CD4-positive, alpha-beta memory T cell (primary cell): ENCODE measurements around the gene UCHL1. TPM values are rescaled to one million over a fixed set of nuclear protein-coding genes. Genes with fewer than 3 reads are reported as not detected.
"Not testable (repeated sequence)": the region's sequence is repeated elsewhere in the genome, so short reads cannot be mapped to it uniquely, and the experiment has no call there.

Experiments used
- CTCF ChIA-PET: fragments of 350-600 bp; sonication (Branson Sonifier 250); formaldehyde crosslinking; loops from one replicate; lab custom pipeline; 2021; ENCODE audit warnings: inconsistent platforms; ENCODE audit not compliant: partially characterized antibody; lab: Charles Lee
- POLR2A ChIA-PET: fragments of 350-600 bp; sonication (Branson Sonifier 250); formaldehyde crosslinking; loops from one replicate; lab custom pipeline; 2021; ENCODE audit not compliant: partially characterized antibody; lab: Charles Lee
- DNase-seq, 5 donors: peaks; one replicate each; pipeline versions ENCODE4 v3.0.0 to v3.0.0-alpha.2; 2020 to 2022; ENCODE audit warnings: mixed read lengths in 1 of 5
- H3K27ac ChIP-seq: one replicate; pipeline ENCODE4 v1.7.0; 2013; ENCODE audit warnings: low read depth, low read length
- H3K27me3 ChIP-seq: 2 replicates; pipeline ENCODE4 v1.7.0; 2013; ENCODE audit warnings: mild to moderate bottlenecking, low read length, moderate library complexity; ENCODE audit not compliant: insufficient read depth
- H3K36me3 ChIP-seq: 2 replicates; pipeline ENCODE4 v1.7.0; 2013; ENCODE audit warnings: mild to moderate bottlenecking, low read length, moderate library complexity; ENCODE audit not compliant: insufficient read depth
- H3K4me1 ChIP-seq: 2 replicates; pipeline ENCODE4 v1.7.0; 2013; ENCODE audit warnings: mild to moderate bottlenecking, low read length, moderate library complexity; ENCODE audit not compliant: insufficient read depth
- H3K4me3 ChIP-seq, 2 donors: one replicate each; pipeline ENCODE4 v1.7.0; 2013; ENCODE audit warnings: low read length in 2 of 2, mild to moderate bottlenecking in 1 of 2
- H3K9me3 ChIP-seq, 2 donors: one replicate each; pipeline ENCODE4 v1.7.0; 2013; ENCODE audit warnings: low read length in 2 of 2, control low read depth in 1 of 2; ENCODE audit not compliant: control insufficient read depth in 1 of 2
- H3K27ac Mint-ChIP-seq, 7 donors: one replicate each; pipeline ENCODE4 v1.8.0; 2020 to 2021; ENCODE audit warnings: mixed read lengths in 7 of 7, mild to moderate bottlenecking in 6 of 7, inconsistent platforms in 3 of 7, moderate library complexity in 3 of 7
- H3K27me3 Mint-ChIP-seq, 2 donors: one replicate each; pipeline ENCODE4 v1.8.0; 2020 to 2021; ENCODE audit warnings: mixed read lengths in 2 of 2
- H3K36me3 Mint-ChIP-seq, 2 donors: one replicate each; pipeline ENCODE4 v1.8.0; 2020 to 2021; ENCODE audit warnings: mixed read lengths in 2 of 2, inconsistent platforms in 1 of 2, mild to moderate bottlenecking in 1 of 2
- H3K4me1 Mint-ChIP-seq, 4 donors: one replicate each; pipeline ENCODE4 v1.8.0; 2020 to 2021; ENCODE audit warnings: mixed read lengths in 4 of 4, mild to moderate bottlenecking in 1 of 4
- H3K4me3 Mint-ChIP-seq, 8 donors: one replicate each; pipeline ENCODE4 v1.8.0; 2020 to 2021; ENCODE audit warnings: mixed read lengths in 8 of 8, mild to moderate bottlenecking in 7 of 8, moderate library complexity in 6 of 8, inconsistent platforms in 3 of 8
- H3K9me3 Mint-ChIP-seq, 8 donors: one replicate each; pipeline ENCODE4 v1.8.0; 2020 to 2021; ENCODE audit warnings: mixed read lengths in 8 of 8, mild to moderate bottlenecking in 5 of 8, inconsistent platforms in 3 of 8, moderate library complexity in 1 of 8
- intact Hi-C: fragments of 100-400 bp; cut with micrococcal nuclease; formaldehyde crosslinking; loops from one replicate; pipeline ENCODE4 v1.15.1; 2023
- polyA plus RNA-seq, 2 donors: library from polyadenylated mRNA; unstranded; fragments of 300-500 nt; fragmentation: Illumina TruSeq; gene quantifications; one replicate each; pipeline ENCODE4 v1.2.3, GENCODE V29; 2021
- total RNA-seq, 2 experiments: library from RNA; stranded (reverse); gene quantifications; one replicate each; pipeline ENCODE4 v1.2.3, GENCODE V29; 2021

UCHL1 gene
- total and polyA plus RNA-seq, 4 experiments from 2014 or later: 0.41 TPM; not detected in 3

DNA sequence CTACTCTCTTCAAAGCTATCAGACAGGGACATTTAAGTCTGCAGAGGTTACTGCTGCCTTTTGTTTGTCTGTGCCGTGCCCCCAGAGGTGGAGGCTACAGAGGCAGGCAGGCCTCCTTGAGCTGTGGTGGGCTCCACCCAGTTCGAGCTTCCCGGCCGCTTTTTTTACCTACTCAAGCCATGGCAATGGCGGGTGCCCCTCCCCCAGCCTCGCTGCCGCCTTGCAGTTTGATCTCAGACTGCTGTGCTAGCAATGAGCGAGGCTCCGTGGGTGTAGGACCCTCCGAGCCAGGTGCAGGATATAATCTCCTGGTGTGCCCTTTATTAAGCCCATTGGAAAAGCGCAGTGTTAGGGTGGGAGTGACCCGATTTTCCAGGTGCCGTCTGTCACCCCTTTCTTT lies 19.2 kb downstream of the UCHL1 start:
- POLR2A ChIA-PET, H3K27me3 Mint-ChIP-seq, H3K4me1 Mint-ChIP-seq, CTCF ChIA-PET, H3K27me3 ChIP-seq, H3K4me3 Mint-ChIP-seq, H3K4me3 ChIP-seq, H3K9me3 Mint-ChIP-seq, H3K4me1 ChIP-seq, H3K36me3 ChIP-seq, DNase-seq, H3K27ac Mint-ChIP-seq, H3K27ac ChIP-seq, H3K36me3 Mint-ChIP-seq, H3K9me3 ChIP-seq, intact Hi-C loops: not testable (repeated sequence)

DNA sequence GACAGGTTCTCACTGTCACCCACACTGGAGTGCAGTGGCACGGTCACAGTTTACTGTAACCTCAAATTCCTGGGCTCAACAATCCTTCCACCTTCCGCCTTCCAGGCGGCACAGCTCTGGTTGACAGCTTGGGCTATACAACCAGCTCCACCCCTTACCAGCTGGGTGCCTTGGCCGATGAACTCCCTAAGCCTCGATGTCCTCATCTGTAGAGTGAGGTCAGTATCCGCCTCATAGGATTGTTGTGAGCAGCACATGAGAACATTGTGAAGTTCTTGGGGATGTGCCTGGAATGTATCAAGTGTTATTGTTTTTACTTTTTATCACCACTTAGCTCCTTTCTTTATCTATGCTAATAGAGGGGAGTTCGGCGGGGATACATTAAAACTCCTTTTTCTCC lies 23.3 kb downstream of the UCHL1 start:
- DNase-seq: no peak
- Mint-ChIP-seq H3K27ac (no peak overlapping the region), H3K36me3 (no peaks in the 10 kb centered on the region), H3K4me1 (no peaks in the 10 kb centered on the region), H3K27me3 (peaks cover 2 to 9% of the 10 kb centered on the region in 2 donors), H3K9me3 (peaks cover 0 to 1% (median 0%) of the 10 kb centered on the region in 8 donors), H3K4me3 (no peak overlapping the region)
- Histone ChIP-seq H3K27ac (no peak overlapping the region), H3K4me1 (no peaks in the 10 kb centered on the region), H3K36me3 (no peaks in the 10 kb centered on the region), H3K4me3 (no peak overlapping the region), H3K9me3 (no peaks in the 10 kb centered on the region), H3K27me3 (no peaks in the 10 kb centered on the region)
- ChIA-PET CTCF (interaction anchor here (0.8 to 4.5 kb wide), 5 partner anchors 8 to 609 kb away, joined by 3 to 44 read pairs (median 21); no protein-coding TSS in a partner anchor), POLR2A (no interaction called here)
- intact Hi-C loops: no loop called here

DNA sequence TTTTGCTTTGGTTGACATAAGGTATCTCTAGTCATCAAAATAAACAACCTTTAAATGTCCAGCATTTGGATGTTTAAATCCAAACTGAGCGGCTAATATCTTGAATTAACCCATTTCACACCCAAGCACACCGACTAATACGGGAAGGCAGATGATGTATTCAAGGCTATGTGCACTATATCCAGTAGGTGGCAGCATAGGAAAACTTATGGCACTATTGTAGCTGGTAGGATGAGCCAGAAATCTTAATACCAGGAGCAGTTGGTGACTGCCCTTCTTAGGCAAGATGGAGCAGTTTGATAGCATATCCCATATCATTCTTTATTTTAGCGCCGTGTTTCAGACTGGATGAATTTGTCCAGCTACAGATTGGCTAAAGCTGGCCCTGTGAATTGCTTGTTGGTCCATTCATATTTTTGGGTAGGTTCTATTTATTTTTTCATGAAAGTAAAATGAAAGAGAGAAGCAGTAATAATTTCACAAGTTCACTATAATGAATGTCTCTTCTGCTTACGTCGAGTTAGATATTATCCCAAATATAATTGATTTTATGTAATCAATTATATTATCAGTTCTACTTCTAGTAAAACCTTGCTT lies 24.4 kb downstream of the UCHL1 start:
- H3K4me3 Mint-ChIP-seq: no peak overlapping the region
- DNase-seq: peak in 4 of 5 donors; percentile 32 to 48 (median 40)
- no peaks in the 10 kb centered on the region for H3K4me1 Mint-ChIP-seq
- peaks cover 2 to 9% of the 10 kb centered on the region in 2 donors for H3K27me3 Mint-ChIP-seq
- POLR2A ChIA-PET: interaction anchor here (0.7 kb wide), 1 partner anchor 349 kb away, joined by 3 read pairs; no protein-coding TSS in a partner anchor
- CTCF ChIA-PET: interaction anchor here (0.7 to 4.5 kb wide), 11 partner anchors 8 to 1239 kb away, joined by 3 to 44 read pairs (median 6); no protein-coding TSS in a partner anchor
- H3K36me3 Mint-ChIP-seq: no peaks in the 10 kb centered on the region
- no peak overlapping the region for H3K27ac Mint-ChIP-seq
- no peaks in the 10 kb centered on the region for H3K27me3 ChIP-seq
- no peaks in the 10 kb centered on the region for H3K4me1 ChIP-seq
- H3K4me3 ChIP-seq: no peak overlapping the region
- intact Hi-C loops: loop anchor here (1.0 kb wide), 3 partner anchors 380 to 607 kb away; no protein-coding TSS in a partner anchor
- no peak overlapping the region for H3K27ac ChIP-seq
- H3K9me3 Mint-ChIP-seq: no peaks in the 10 kb centered on the region
- no peaks in the 10 kb centered on the region for H3K9me3 ChIP-seq
- no peaks in the 10 kb centered on the region for H3K36me3 ChIP-seq

DNA sequence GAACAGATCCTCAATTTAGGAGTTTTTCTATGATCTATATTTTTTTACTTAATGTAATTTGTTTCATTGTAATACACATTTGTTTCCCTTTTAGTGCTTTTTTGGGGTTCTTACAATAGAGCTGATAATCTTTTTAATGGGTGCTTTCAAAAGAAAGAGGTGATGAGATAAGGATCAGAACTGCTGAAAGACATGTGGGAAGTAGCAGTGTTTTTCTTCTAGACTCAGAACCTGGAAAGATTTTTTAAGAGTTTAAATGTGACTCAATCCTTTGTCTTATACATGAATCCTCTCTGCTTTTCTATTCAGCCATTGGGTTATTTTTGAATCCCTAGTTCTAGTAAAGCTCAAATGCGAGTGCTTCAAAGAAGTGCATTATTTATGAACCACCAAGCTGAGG lies 25.6 kb downstream of the UCHL1 start:
- Mint-ChIP-seq H3K36me3 (no peaks in the 10 kb centered on the region), H3K4me1 (no peaks in the 10 kb centered on the region), H3K4me3 (no peak overlapping the region), H3K27ac (no peak overlapping the region), H3K27me3 (peaks cover 2 to 9% of the 10 kb centered on the region in 2 donors), H3K9me3 (no peaks in the 10 kb centered on the region)
- H3K9me3 ChIP-seq: no peaks in the 10 kb centered on the region
- H3K4me1 ChIP-seq: no peaks in the 10 kb centered on the region
- H3K36me3 ChIP-seq: no peaks in the 10 kb centered on the region
- no peak overlapping the region for H3K27ac ChIP-seq
- CTCF ChIA-PET: interaction anchor here (0.6 to 4.5 kb wide), 9 partner anchors 13 to 606 kb away, joined by 3 to 44 read pairs (median 4); no protein-coding TSS in a partner anchor
- intact Hi-C loops: no loop called here
- no peak for DNase-seq
- H3K4me3 ChIP-seq: no peak overlapping the region
- POLR2A ChIA-PET: no interaction called here
- no peaks in the 10 kb centered on the region for H3K27me3 ChIP-seq

DNA sequence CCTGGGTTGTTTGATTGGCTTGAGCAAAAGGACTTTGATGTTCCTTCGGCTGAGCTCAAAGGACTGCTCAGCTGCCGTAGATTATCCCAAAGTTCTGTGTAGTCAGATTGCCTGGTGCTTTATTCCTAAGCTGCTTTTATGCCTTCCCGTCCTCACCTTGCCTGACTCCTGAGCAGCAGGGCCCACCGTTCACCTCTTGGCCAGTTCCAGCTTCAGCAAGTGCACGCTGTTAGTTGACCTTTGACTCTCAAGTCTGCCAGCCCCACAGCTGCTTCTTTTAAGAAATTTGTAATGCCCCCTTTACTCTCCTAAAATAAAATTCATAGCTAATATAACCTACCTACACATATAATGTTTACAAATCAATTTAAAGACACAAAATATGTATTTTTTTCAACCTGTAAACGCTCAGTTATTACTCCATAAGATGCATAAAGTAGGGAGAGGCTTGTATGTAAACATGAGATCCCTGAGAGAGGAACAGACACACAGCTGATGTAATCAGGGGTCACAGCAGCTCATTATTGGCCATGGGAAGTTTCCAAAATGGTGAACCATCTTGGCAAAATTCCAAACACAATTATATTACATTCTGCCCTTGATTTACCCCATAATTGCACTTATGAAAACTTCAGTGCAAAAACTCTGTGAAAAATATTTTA lies 28.6 kb downstream of the UCHL1 start:
- H3K27ac ChIP-seq: no peak overlapping the region
- POLR2A ChIA-PET: no interaction called here
- no peaks in the 10 kb centered on the region for H3K36me3 Mint-ChIP-seq
- no peak overlapping the region for H3K27ac Mint-ChIP-seq
- no peaks in the 10 kb centered on the region for H3K9me3 Mint-ChIP-seq
- CTCF ChIA-PET: interaction anchor here (0.6 to 1.8 kb wide), 4 partner anchors 9 to 602 kb away, joined by 3 to 6 read pairs (median 4); no protein-coding TSS in a partner anchor
- H3K4me3 ChIP-seq: no peak overlapping the region
- H3K4me3 Mint-ChIP-seq: no peak overlapping the region
- no peaks in the 10 kb centered on the region for H3K9me3 ChIP-seq
- DNase-seq: no peak
- H3K4me1 ChIP-seq: no peaks in the 10 kb centered on the region
- no peaks in the 10 kb centered on the region for H3K4me1 Mint-ChIP-seq
- no peaks in the 10 kb centered on the region for H3K27me3 Mint-ChIP-seq
- intact Hi-C loops: no loop called here
- H3K27me3 ChIP-seq: no peaks in the 10 kb centered on the region
- no peaks in the 10 kb centered on the region for H3K36me3 ChIP-seq

DNA sequence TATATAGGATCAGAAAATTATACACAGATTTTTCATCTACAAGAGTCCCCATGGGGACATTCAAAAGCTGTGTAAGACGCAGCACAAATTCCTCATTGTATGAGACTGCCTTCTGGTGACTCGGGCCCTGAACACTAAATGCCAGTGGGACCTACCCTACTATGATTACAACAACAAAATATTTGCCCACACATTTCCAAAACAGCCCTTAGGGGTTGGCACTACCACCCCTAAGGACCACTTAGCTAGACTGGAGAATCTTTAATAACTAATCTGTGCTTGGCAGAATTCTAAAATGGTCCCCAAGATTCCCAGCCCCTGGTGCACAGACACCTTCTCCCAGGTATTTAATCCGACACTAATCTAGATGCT lies 29.1 kb downstream of the UCHL1 start:
- no peak overlapping the region for H3K27ac ChIP-seq
- no peaks in the 10 kb centered on the region for H3K4me1 ChIP-seq
- Mint-ChIP-seq H3K27ac (no peak overlapping the region), H3K36me3 (no peaks in the 10 kb centered on the region), H3K4me1 (no peaks in the 10 kb centered on the region), H3K27me3 (no peaks in the 10 kb centered on the region), H3K4me3 (no peak overlapping the region), H3K9me3 (no peaks in the 10 kb centered on the region)
- intact Hi-C loops: no loop called here
- no peak for DNase-seq
- H3K27me3 ChIP-seq: no peaks in the 10 kb centered on the region
- POLR2A ChIA-PET: no interaction called here
- no peaks in the 10 kb centered on the region for H3K36me3 ChIP-seq
- no peaks in the 10 kb centered on the region for H3K9me3 ChIP-seq
- CTCF ChIA-PET: interaction anchor here (1.4 to 1.7 kb wide), 2 partner anchors 8 to 597 kb away, joined by 4 to 6 read pairs; no protein-coding TSS in a partner anchor
- H3K4me3 ChIP-seq: no peak overlapping the region

DNA sequence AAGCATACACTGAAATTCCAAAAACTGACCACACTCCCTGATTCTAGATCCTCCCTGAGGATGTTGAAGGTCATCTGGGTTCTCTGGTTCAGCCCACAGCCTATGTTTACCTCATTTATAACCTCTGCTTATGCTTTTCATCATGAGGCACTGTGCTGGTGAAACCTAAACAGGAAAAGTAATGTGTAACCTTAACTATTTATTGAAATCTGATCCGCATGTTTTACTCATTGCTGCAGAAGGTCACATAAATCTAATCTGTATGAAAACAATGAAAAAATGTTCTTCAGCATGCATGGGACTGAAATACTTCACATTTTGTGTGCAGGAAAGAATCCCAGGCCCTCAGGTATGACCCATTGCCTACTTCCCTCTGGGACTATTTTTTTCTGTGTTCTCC lies 30.3 kb downstream of the UCHL1 start:
- no peak overlapping the region for H3K4me3 ChIP-seq
- no peak for DNase-seq
- no peaks in the 10 kb centered on the region for H3K36me3 Mint-ChIP-seq
- CTCF ChIA-PET: no interaction called here
- H3K27me3 Mint-ChIP-seq: no peaks in the 10 kb centered on the region
- no peaks in the 10 kb centered on the region for H3K4me1 ChIP-seq
- H3K36me3 ChIP-seq: no peaks in the 10 kb centered on the region
- H3K9me3 Mint-ChIP-seq: no peaks in the 10 kb centered on the region
- peak overlapping the region in 1 of 7 donors; percentile 2 for H3K27ac Mint-ChIP-seq
- no peaks in the 10 kb centered on the region for H3K4me1 Mint-ChIP-seq
- no peaks in the 10 kb centered on the region for H3K9me3 ChIP-seq
- intact Hi-C loops: no loop called here
- no peak overlapping the region for H3K4me3 Mint-ChIP-seq
- POLR2A ChIA-PET: no interaction called here
- H3K27ac ChIP-seq: no peak overlapping the region
- H3K27me3 ChIP-seq: no peaks in the 10 kb centered on the region
